ENCODE measurements around the gene MAP7.

The MAP7 gene

GRCh38 chr6:136563386-136564152 lies 13.3 kb upstream of the MAP7 start:
- DNase-seq: no peak

GRCh38 chr6:136562211-136562610 lies 12.0 kb upstream of the MAP7 start:
- DNase-seq: no peak

- no peak for DNase-seq
These were observed 3.1 kb upstream of the MAP7 start for GRCh38 chr6:136553166-136553787.

- DNase-seq: no peak
These were observed 1.8 kb upstream of the MAP7 start for GRCh38 chr6:136552054-136552453.

GRCh38 chr6:136551103-136551502 lies 881 bp upstream of the MAP7 start:
- DNase-seq: no peak

GRCh38 chr6:136550045-136550329 lies 235 bp downstream of the MAP7 start:
- no peak for DNase-seq

- DNase-seq: no peak
These were observed 750 bp downstream of the MAP7 start for GRCh38 chr6:136549300-136550044.

- no peak for DNase-seq
These were observed 1.5 kb downstream of the MAP7 start for GRCh38 chr6:136548582-136549299.

GRCh38 chr6:136547871-136548270 lies 2.4 kb downstream of the MAP7 start:
- no peak for DNase-seq

GRCh38 chr6:136547336-136547735 lies 2.9 kb downstream of the MAP7 start:
- peak; percentile 47 for DNase-seq

GRCh38 chr6:136546331-136546730 lies 3.9 kb downstream of the MAP7 start:
- no peak for DNase-seq

- no peak for DNase-seq
These were observed 5.9 kb downstream of the MAP7 start for GRCh38 chr6:136544326-136544725.

- no peak for DNase-seq
These were observed 8.8 kb downstream of the MAP7 start for GRCh38 chr6:136541395-136541794.

- DNase-seq: no peak
These were observed 10.1 kb downstream of the MAP7 start for GRCh38 chr6:136539967-136540652.

- no peak for DNase-seq
These were observed 11.4 kb downstream of the MAP7 start for GRCh38 chr6:136538836-136539235.

GRCh38 chr6:136535880-136536650 lies 14.2 kb downstream of the MAP7 start:
- no peak for DNase-seq

GRCh38 chr6:136535017-136535765 lies 15.0 kb downstream of the MAP7 start:
- DNase-seq: no peak

GRCh38 chr6:136534268-136534667 lies 16.0 kb downstream of the MAP7 start:
- no peak for DNase-seq

GRCh38 chr6:136533487-136533886 lies 16.7 kb downstream of the MAP7 start:
- DNase-seq: no peak

GRCh38 chr6:136532030-136532429 lies 18.2 kb downstream of the MAP7 start:
- DNase-seq: no peak

GRCh38 chr6:136529710-136530109 lies 20.5 kb downstream of the MAP7 start:
- DNase-seq: no peak

Measured in fibroblast of upper back skin (primary cell).